ENCODE measurements around the gene TNFAIP3. TPM values are rescaled to one million over a fixed set of nuclear protein-coding genes. Genes with fewer than 3 reads are reported as not detected.

Gene TNFAIP3
- total and polyA plus RNA-seq, 2 donors (not counting 1 experiment from before 2014, with no cell fraction given), result 86.2 to 92.0 TPM

GRCh38 chr6:137859025-137859424 lies 8.0 kb upstream of the TNFAIP3 start:
- Histone ChIP-seq H3K36me3 (replicated peaks in 1 of 2; ENCODE audit: control extremely low read depth in 1 of 2, control insufficient read depth in 1 of 2, extremely low read depth in 1 of 2, insufficient read depth in 2 of 2, low read length in 1 of 2) (peaks cover 0 to 3% of the 10 kb centered on the region in 2 experiments), H3K27me3 (replicated peaks in 1 of 4; ENCODE audit: control extremely low read depth in 1 of 4, control insufficient read depth in 3 of 4, insufficient read depth in 4 of 4, low read length in 3 of 4) (no peaks in the 10 kb centered on the region), H3K27ac (ENCODE audit: low read length in 2 of 2) (no peak overlapping the region), H3K79me2 (ENCODE audit: control insufficient read depth, insufficient read depth, low read length) (no peaks in the 10 kb centered on the region), H3K9ac (ENCODE audit: low read length) (no peak overlapping the region), H3K4me1 (ENCODE audit: control insufficient read depth in 2 of 2, insufficient read depth in 2 of 2, low read length in 2 of 2) (no peaks in the 10 kb centered on the region), H3K4me2 (replicated peaks; ENCODE audit: low read depth, low read length, poor library complexity, severe bottlenecking) (no peak overlapping the region), H2AFZ (ENCODE audit: insufficient read depth, low read depth, low read length, poor library complexity, severe bottlenecking) (no peak overlapping the region), H3K9me3 (ENCODE audit: control extremely low read depth in 1 of 3, control insufficient read depth in 2 of 3, insufficient read depth in 1 of 3, low read length in 2 of 3) (no peaks in the 10 kb centered on the region), H4K20me1 (ENCODE audit: control insufficient read depth, insufficient read depth, low read length, poor library complexity, severe bottlenecking) (no peaks in the 10 kb centered on the region), H3K4me3 (ENCODE audit: control extremely low read depth in 1 of 5, extremely low read depth in 1 of 5, insufficient read depth in 1 of 5, low read depth in 2 of 5, low read length in 4 of 5) (no peak overlapping the region)
- no peak overlapping the region for H3K4me3 Mint-ChIP-seq
- no peak overlapping the region for H3K27ac Mint-ChIP-seq
- H3K9me3 Mint-ChIP-seq (ENCODE audit: insufficient read depth), result peaks cover 4% of the 10 kb centered on the region
- WGBS (ENCODE audit: insufficient coverage), result 100% methylated on average over 2 of the region's 3 CpGs
- TF ChIP-seq EZH2 (IDR thresholded peaks at IDR 0.05; ENCODE audit: borderline replicate concordance, insufficient read depth, low read depth, low read length, poor library complexity, severe bottlenecking), result no peak
- TF ChIP-seq CTCF (IDR thresholded peaks at IDR 0.05), result no peak
- DNase-seq, result no peak
- ChIA-PET POLR2A (interaction anchor here (1.2 kb wide), 1 partner anchor 7 kb away, joined by 3 read pairs; the partner anchor contains the start of gene TNFAIP3), CTCF (interaction anchor here (0.8 to 0.9 kb wide), 3 partner anchors 9 to 151 kb away, joined by 3 read pairs; no protein-coding TSS in a partner anchor)
- H3K27me3 Mint-ChIP-seq, result no peaks in the 10 kb centered on the region
- ATAC-seq (ENCODE audit: low read depth), result no peak
- H3K4me1 Mint-ChIP-seq, result no peaks in the 10 kb centered on the region
- intact Hi-C loops (cut with micrococcal nuclease), result no loop called here

- POLR2A ChIA-PET, result no interaction called here
These were observed 6.6 kb upstream of the TNFAIP3 start for GRCh38 chr6:137860394-137861005.

More at GRCh38 chr6:137860394-137861005, 6.6 kb upstream of the TNFAIP3 start:
- Histone ChIP-seq H3K27me3 (replicated peaks in 1 of 4; ENCODE audit: control extremely low read depth in 1 of 4, control insufficient read depth in 3 of 4, insufficient read depth in 4 of 4, low read length in 3 of 4) (no peaks in the 10 kb centered on the region), H3K36me3 (replicated peaks in 1 of 2; ENCODE audit: control extremely low read depth in 1 of 2, control insufficient read depth in 1 of 2, extremely low read depth in 1 of 2, insufficient read depth in 2 of 2, low read length in 1 of 2) (peaks cover 0 to 3% of the 10 kb centered on the region in 2 experiments), H3K4me2 (replicated peaks; ENCODE audit: low read depth, low read length, poor library complexity, severe bottlenecking) (no peak overlapping the region), H3K4me3 (ENCODE audit: control extremely low read depth in 1 of 5, extremely low read depth in 1 of 5, insufficient read depth in 1 of 5, low read depth in 2 of 5, low read length in 4 of 5) (no peak overlapping the region), H3K9ac (ENCODE audit: low read length) (no peak overlapping the region), H3K27ac (ENCODE audit: low read length in 2 of 2) (no peak overlapping the region), H3K4me1 (ENCODE audit: control insufficient read depth in 2 of 2, insufficient read depth in 2 of 2, low read length in 2 of 2) (no peaks in the 10 kb centered on the region), H3K9me3 (ENCODE audit: control extremely low read depth in 1 of 3, control insufficient read depth in 2 of 3, insufficient read depth in 1 of 3, low read length in 2 of 3) (no peaks in the 10 kb centered on the region), H2AFZ (ENCODE audit: insufficient read depth, low read depth, low read length, poor library complexity, severe bottlenecking) (no peak overlapping the region), H4K20me1 (ENCODE audit: control insufficient read depth, insufficient read depth, low read length, poor library complexity, severe bottlenecking) (no peaks in the 10 kb centered on the region), H3K79me2 (ENCODE audit: control insufficient read depth, insufficient read depth, low read length) (no peaks in the 10 kb centered on the region)
- ATAC-seq (ENCODE audit: low read depth) (no peak), DNase-seq (no peak)
- intact Hi-C loops (cut with micrococcal nuclease), result loop anchor here (10.0 kb wide), 1 partner anchor 646 kb away; the partner anchor contains the start of gene IFNGR1
- Mint-ChIP-seq H3K27ac (no peak overlapping the region), H3K4me1 (peaks cover under 1% of the 10 kb centered on the region), H3K9me3 (ENCODE audit: insufficient read depth) (peaks cover 4% of the 10 kb centered on the region), H3K27me3 (no peaks in the 10 kb centered on the region), H3K4me3 (no peak overlapping the region)
- TF ChIP-seq EZH2 (IDR thresholded peaks at IDR 0.05; ENCODE audit: borderline replicate concordance, insufficient read depth, low read depth, low read length, poor library complexity, severe bottlenecking), result no peak
- no peak for TF ChIP-seq CTCF (IDR thresholded peaks at IDR 0.05)
- 100% methylated on average over 2 of the region's 3 CpGs for WGBS (ENCODE audit: insufficient coverage)
- CTCF ChIA-PET, result no interaction called here
